ENCODE results near the gene STMND1. TPM values are rescaled to one million over a fixed set of nuclear protein-coding genes. Genes with fewer than 3 reads are reported as not detected.

The STMND1 gene
- total RNA-seq, 1 donor from 2014 or later: not detected

GRCh38 chr6:17151888-17152287, 50.0 kb downstream of the STMND1 start:
- Mint-ChIP-seq H3K36me3 (ENCODE audit: low read depth) (no peaks in the 10 kb centered on the region), H3K4me3 (ENCODE audit: low read depth) (no peak overlapping the region), H3K27ac (no peak overlapping the region), H3K9me3 (peaks cover 14% of the 10 kb centered on the region), H3K27me3 (ENCODE audit: low read depth) (no peaks in the 10 kb centered on the region), H3K4me1 (ENCODE audit: low read depth) (no peaks in the 10 kb centered on the region)
- no peak for DNase-seq (ENCODE audit: low spot score)
- intact Hi-C loops (cut with micrococcal nuclease): no loop called here

GRCh38 chr6:17152703-17153102, 50.9 kb downstream of the STMND1 start:
- H3K27me3 Mint-ChIP-seq (ENCODE audit: low read depth): no peaks in the 10 kb centered on the region
- H3K9me3 Mint-ChIP-seq: peaks cover 14% of the 10 kb centered on the region
- intact Hi-C loops (cut with micrococcal nuclease): no loop called here

GRCh38 chr6:17156112-17156921, 54.5 kb downstream of the STMND1 start:
- Mint-ChIP-seq H3K27me3 (ENCODE audit: low read depth) (peaks cover 3% of the 10 kb centered on the region), H3K9me3 (peaks cover 14% of the 10 kb centered on the region), H3K4me1 (ENCODE audit: low read depth) (no peaks in the 10 kb centered on the region), H3K36me3 (ENCODE audit: low read depth) (no peaks in the 10 kb centered on the region), H3K27ac (no peak overlapping the region), H3K4me3 (ENCODE audit: low read depth) (no peak overlapping the region)
- intact Hi-C loops (cut with micrococcal nuclease): loop anchor here (1.0 to 5.0 kb wide), 3 partner anchors 428 to 659 kb away; no protein-coding TSS in a partner anchor
- DNase-seq (ENCODE audit: low spot score): peak; percentile 10

More at GRCh38 chr6:17152703-17153102, 50.9 kb downstream of the STMND1 start:
- H3K4me3 Mint-ChIP-seq (ENCODE audit: low read depth): no peak overlapping the region
- H3K36me3 Mint-ChIP-seq (ENCODE audit: low read depth): no peaks in the 10 kb centered on the region
- H3K4me1 Mint-ChIP-seq (ENCODE audit: low read depth): no peaks in the 10 kb centered on the region
- H3K27ac Mint-ChIP-seq: no peak overlapping the region
- no peak for DNase-seq (ENCODE audit: low spot score)

GRCh38 chr6:17156966-17157365, 55.1 kb downstream of the STMND1 start:
- intact Hi-C loops (cut with micrococcal nuclease): loop anchor here (1.0 to 5.0 kb wide), 3 partner anchors 427 to 658 kb away; no protein-coding TSS in a partner anchor
- Mint-ChIP-seq H3K9me3 (peaks cover 13% of the 10 kb centered on the region), H3K36me3 (ENCODE audit: low read depth) (no peaks in the 10 kb centered on the region)

GRCh38 chr6:17157617-17158016, 55.8 kb downstream of the STMND1 start:
- H3K4me3 Mint-ChIP-seq (ENCODE audit: low read depth): no peak overlapping the region
- H3K9me3 Mint-ChIP-seq: peaks cover 6% of the 10 kb centered on the region
- H3K36me3 Mint-ChIP-seq (ENCODE audit: low read depth): no peaks in the 10 kb centered on the region
- H3K27me3 Mint-ChIP-seq (ENCODE audit: low read depth): peaks cover 3% of the 10 kb centered on the region
- no peak for DNase-seq (ENCODE audit: low spot score)
- no peaks in the 10 kb centered on the region for H3K4me1 Mint-ChIP-seq (ENCODE audit: low read depth)
- intact Hi-C loops (cut with micrococcal nuclease): loop anchor here (5.0 kb wide), 1 partner anchor 645 kb away; no protein-coding TSS in a partner anchor
- no peak overlapping the region for H3K27ac Mint-ChIP-seq

More at GRCh38 chr6:17156966-17157365, 55.1 kb downstream of the STMND1 start:
- H3K27ac Mint-ChIP-seq: no peak overlapping the region
- H3K4me3 Mint-ChIP-seq (ENCODE audit: low read depth): no peak overlapping the region
- no peaks in the 10 kb centered on the region for H3K4me1 Mint-ChIP-seq (ENCODE audit: low read depth)
- no peak for DNase-seq (ENCODE audit: low spot score)
- peaks cover 3% of the 10 kb centered on the region for H3K27me3 Mint-ChIP-seq (ENCODE audit: low read depth)

GRCh38 chr6:17159240-17159639, 57.4 kb downstream of the STMND1 start:
- intact Hi-C loops (cut with micrococcal nuclease): loop anchor here (5.0 kb wide), 1 partner anchor 643 kb away; no protein-coding TSS in a partner anchor
- Mint-ChIP-seq H3K4me1 (ENCODE audit: low read depth) (no peaks in the 10 kb centered on the region), H3K9me3 (no peaks in the 10 kb centered on the region), H3K27me3 (ENCODE audit: low read depth) (peaks cover 3% of the 10 kb centered on the region), H3K36me3 (ENCODE audit: low read depth) (no peaks in the 10 kb centered on the region), H3K27ac (no peak overlapping the region), H3K4me3 (ENCODE audit: low read depth) (no peak overlapping the region)
- no peak for DNase-seq (ENCODE audit: low spot score)

- no peak overlapping the region for H3K4me3 Mint-ChIP-seq (ENCODE audit: low read depth)
- H3K36me3 Mint-ChIP-seq (ENCODE audit: low read depth): no peaks in the 10 kb centered on the region
- intact Hi-C loops (cut with micrococcal nuclease): no loop called here
- H3K27ac Mint-ChIP-seq: no peak overlapping the region
- H3K9me3 Mint-ChIP-seq: no peaks in the 10 kb centered on the region
- H3K4me1 Mint-ChIP-seq (ENCODE audit: low read depth): no peaks in the 10 kb centered on the region
- H3K27me3 Mint-ChIP-seq (ENCODE audit: low read depth): peaks cover 3% of the 10 kb centered on the region
- DNase-seq (ENCODE audit: low spot score): no peak
Measured at GRCh38 chr6:17161076-17161475, 59.2 kb downstream of the STMND1 start.

GRCh38 chr6:17165383-17165782, 63.5 kb downstream of the STMND1 start:
- intact Hi-C loops (cut with micrococcal nuclease): no loop called here
- H3K4me3 Mint-ChIP-seq (ENCODE audit: low read depth): no peak overlapping the region
- H3K9me3 Mint-ChIP-seq: no peaks in the 10 kb centered on the region
- no peak for DNase-seq (ENCODE audit: low spot score)
- H3K27me3 Mint-ChIP-seq (ENCODE audit: low read depth): peaks cover 3% of the 10 kb centered on the region
- H3K4me1 Mint-ChIP-seq (ENCODE audit: low read depth): no peaks in the 10 kb centered on the region
- H3K36me3 Mint-ChIP-seq (ENCODE audit: low read depth): no peaks in the 10 kb centered on the region
- no peak overlapping the region for H3K27ac Mint-ChIP-seq

- H3K27me3 Mint-ChIP-seq (ENCODE audit: low read depth): no peaks in the 10 kb centered on the region
- H3K4me1 Mint-ChIP-seq (ENCODE audit: low read depth): no peaks in the 10 kb centered on the region
- no peaks in the 10 kb centered on the region for H3K36me3 Mint-ChIP-seq (ENCODE audit: low read depth)
- intact Hi-C loops (cut with micrococcal nuclease): no loop called here
- no peak for DNase-seq (ENCODE audit: low spot score)
- H3K9me3 Mint-ChIP-seq: no peaks in the 10 kb centered on the region
- no peak overlapping the region for H3K4me3 Mint-ChIP-seq (ENCODE audit: low read depth)
- H3K27ac Mint-ChIP-seq: no peak overlapping the region
Measured at GRCh38 chr6:17167327-17167979, 65.6 kb downstream of the STMND1 start.

GRCh38 chr6:17169291-17169690, 67.4 kb downstream of the STMND1 start:
- no peaks in the 10 kb centered on the region for H3K27me3 Mint-ChIP-seq (ENCODE audit: low read depth)
- H3K4me1 Mint-ChIP-seq (ENCODE audit: low read depth): no peaks in the 10 kb centered on the region
- no peak for DNase-seq (ENCODE audit: low spot score)
- no peak overlapping the region for H3K27ac Mint-ChIP-seq
- H3K36me3 Mint-ChIP-seq (ENCODE audit: low read depth): no peaks in the 10 kb centered on the region
- H3K4me3 Mint-ChIP-seq (ENCODE audit: low read depth): no peak overlapping the region
- no peaks in the 10 kb centered on the region for H3K9me3 Mint-ChIP-seq
- intact Hi-C loops (cut with micrococcal nuclease): no loop called here

- Mint-ChIP-seq H3K27me3 (ENCODE audit: low read depth) (no peaks in the 10 kb centered on the region), H3K4me3 (ENCODE audit: low read depth) (no peak overlapping the region), H3K27ac (no peak overlapping the region), H3K9me3 (no peaks in the 10 kb centered on the region), H3K36me3 (ENCODE audit: low read depth) (no peaks in the 10 kb centered on the region), H3K4me1 (ENCODE audit: low read depth) (no peaks in the 10 kb centered on the region)
- no peak for DNase-seq (ENCODE audit: low spot score)
- intact Hi-C loops (cut with micrococcal nuclease): no loop called here
Measured at GRCh38 chr6:17169711-17170110, 67.9 kb downstream of the STMND1 start.

GRCh38 chr6:17172836-17173470, 71.1 kb downstream of the STMND1 start:
- H3K36me3 Mint-ChIP-seq (ENCODE audit: low read depth): no peaks in the 10 kb centered on the region
- no peaks in the 10 kb centered on the region for H3K9me3 Mint-ChIP-seq
- no peak overlapping the region for H3K4me3 Mint-ChIP-seq (ENCODE audit: low read depth)
- H3K27me3 Mint-ChIP-seq (ENCODE audit: low read depth): no peaks in the 10 kb centered on the region
- no peaks in the 10 kb centered on the region for H3K4me1 Mint-ChIP-seq (ENCODE audit: low read depth)
- DNase-seq (ENCODE audit: low spot score): no peak
- intact Hi-C loops (cut with micrococcal nuclease): no loop called here
- H3K27ac Mint-ChIP-seq: no peak overlapping the region

GRCh38 chr6:17178326-17178725, 76.5 kb downstream of the STMND1 start:
- Mint-ChIP-seq H3K4me1 (ENCODE audit: low read depth) (no peaks in the 10 kb centered on the region), H3K27me3 (ENCODE audit: low read depth) (no peaks in the 10 kb centered on the region), H3K36me3 (ENCODE audit: low read depth) (no peaks in the 10 kb centered on the region), H3K27ac (no peak overlapping the region), H3K9me3 (no peaks in the 10 kb centered on the region), H3K4me3 (ENCODE audit: low read depth) (no peak overlapping the region)
- intact Hi-C loops (cut with micrococcal nuclease): no loop called here
- DNase-seq (ENCODE audit: low spot score): no peak
